Stimulated activated CD8-positive, alpha-beta memory T cell treated with anti-CD3 and anti-CD28 coated beads, Interleukin-7, amount 100 ng/mL, for 24 hours (primary cell): ENCODE data around the gene PHKA2.

ENCODE experiments used
- DNase-seq: peaks from one replicate; pipeline ENCODE4 v3.0.0-alpha.2; 2020; ENCODE audit warnings: low read depth

Gene PHKA2

GRCh38 chrX:18931972-18932371 is 51.9 kb downstream of the PHKA2 start:
- DNase-seq, result no peak

- DNase-seq, result no peak
Observed at GRCh38 chrX:18929775-18930174, 54.1 kb downstream of the PHKA2 start.

- DNase-seq, result no peak
Observed at GRCh38 chrX:18927558-18927957, 56.4 kb downstream of the PHKA2 start.

- no peak for DNase-seq
Observed at GRCh38 chrX:18924507-18925088, 59.3 kb downstream of the PHKA2 start.

- no peak for DNase-seq
Observed at GRCh38 chrX:18920566-18920965, 63.3 kb downstream of the PHKA2 start.

- no peak for DNase-seq
Observed at GRCh38 chrX:18920079-18920478, 63.8 kb downstream of the PHKA2 start.

GRCh38 chrX:18917831-18918230 is 66.1 kb downstream of the PHKA2 start:
- DNase-seq, result no peak

GRCh38 chrX:18906286-18906685 is 77.6 kb downstream of the PHKA2 start:
- DNase-seq, result no peak

- DNase-seq, result no peak
Observed at GRCh38 chrX:18900401-18900976, 83.4 kb downstream of the PHKA2 start.

- DNase-seq, result no peak
Observed at GRCh38 chrX:18899796-18900380, 84.0 kb downstream of the PHKA2 start.

- DNase-seq, result no peak
Observed at GRCh38 chrX:18898492-18898891, 85.4 kb downstream of the PHKA2 start.

- DNase-seq, result no peak
Observed at GRCh38 chrX:18898091-18898490, 85.8 kb downstream of the PHKA2 start.

GRCh38 chrX:18897611-18898010 is 86.3 kb downstream of the PHKA2 start:
- DNase-seq, result no peak

GRCh38 chrX:18896680-18897544 is 87.0 kb downstream of the PHKA2 start:
- DNase-seq, result no peak

- no peak for DNase-seq
Observed at GRCh38 chrX:18895189-18895951, 88.5 kb downstream of the PHKA2 start.

- DNase-seq, result no peak
Observed at GRCh38 chrX:18894156-18894555, 89.8 kb downstream of the PHKA2 start.

- DNase-seq, result no peak
Observed at GRCh38 chrX:18893536-18893935, 90.4 kb downstream of the PHKA2 start.

GRCh38 chrX:18892899-18893298 is 91.0 kb downstream of the PHKA2 start:
- no peak for DNase-seq

- no peak for DNase-seq
Observed at GRCh38 chrX:18891548-18891945, 92.4 kb downstream of the PHKA2 start.

- DNase-seq, result no peak
Observed at GRCh38 chrX:18890724-18891547, 93.0 kb downstream of the PHKA2 start.

- no peak for DNase-seq
Observed at GRCh38 chrX:18890049-18890381, 93.9 kb downstream of the PHKA2 start.
